PC-3 (cell line): ENCODE measurements around the gene VSIG2. TPM values are rescaled to one million over a fixed set of nuclear protein-coding genes. Genes with fewer than 3 reads are reported as not detected.

ENCODE experiments used
- ATAC-seq: fragments of 200-7000 bp; cut with Tn5 transposase; 2 replicates; pipeline ENCODE4 v1.9.1; 2020; ENCODE audit warnings: mild to moderate bottlenecking, moderate library complexity
- BruUV-seq: library from RNA; stranded (reverse); fragments of 400-500 nt; replicated peaks from 2 replicates; lab custom pipeline; 2021; lab: Mats Ljungman, UMichigan
- CTCF ChIA-PET: fragments of 300-600 bp; sonication (Branson Sonifier 250); formaldehyde crosslinking; loops from one replicate; lab custom pipeline; 2022; ENCODE audit warnings: antibody characterized with exemption; lab: Charles Lee
- POLR2A ChIA-PET: fragments of 300-600 bp; sonication (Branson Sonifier 250); formaldehyde crosslinking; loops from one replicate; lab custom pipeline; 2022; ENCODE audit warnings: antibody characterized with exemption; ENCODE audit not compliant: unreplicated experiment; lab: Charles Lee
- DNase-seq: peaks from one replicate; pipeline ENCODE4 v3.0.0-alpha.2; 2015
- H2AFZ ChIP-seq: fragments of 300-600 bp; sonication (generic); 2 replicates; pipeline ENCODE4 v1.6.0; 2016; ENCODE audit warnings: antibody characterized with exemption, low read length
- H3F3A ChIP-seq: fragments of 300-600 bp; sonication (generic); one replicate; pipeline ENCODE4 v1.6.0; 2017; ENCODE audit warnings: antibody characterized with exemption, low read length, control low read depth, mild to moderate bottlenecking; ENCODE audit not compliant: unreplicated experiment
- H3K27ac ChIP-seq: fragments of 300-600 bp; sonication (generic); 2 replicates; pipeline ENCODE4 v1.5.1; 2016; ENCODE audit warnings: mild to moderate bottlenecking, low read length
- H3K27me3 ChIP-seq: fragments of 300-600 bp; sonication (generic); 2 replicates; pipeline ENCODE4 v1.6.1; 2016; ENCODE audit warnings: low read length, mixed read lengths
- H3K36me3 ChIP-seq: fragments of 300-600 bp; sonication (generic); 2 replicates; pipeline ENCODE4 v1.6.1; 2016; ENCODE audit warnings: low read depth, mixed run types, low read length, mixed read lengths
- H3K4me1 ChIP-seq: fragments of 300-600 bp; sonication (generic); 2 replicates; pipeline ENCODE4 v1.5.1; 2016; ENCODE audit warnings: low read length; ENCODE audit not compliant: insufficient read depth
- H3K4me2 ChIP-seq: fragments of 300-600 bp; sonication (generic); 2 replicates; pipeline ENCODE4 v1.6.0; 2016; ENCODE audit warnings: low read length
- H3K4me3 ChIP-seq: fragments of 300-600 bp; sonication (generic); 2 replicates; pipeline ENCODE4 v1.5.1; 2016; ENCODE audit warnings: mild to moderate bottlenecking, low read length, mixed read lengths
- H3K79me2 ChIP-seq: fragments of 300-600 bp; sonication (generic); 2 replicates; pipeline ENCODE4 v1.6.1; 2017; ENCODE audit warnings: low read length, mixed read lengths
- H3K9ac ChIP-seq: fragments of 300-600 bp; sonication (generic); 2 replicates; pipeline ENCODE4 v1.6.0; 2016; ENCODE audit warnings: mild to moderate bottlenecking, low read length
- H3K9me2 ChIP-seq: fragments of 300-600 bp; sonication (generic); replicated peaks from 2 replicates; pipeline ENCODE4 v1.6.1; 2016; ENCODE audit warnings: mixed run types, low read length, mixed read lengths
- H3K9me3 ChIP-seq: fragments of 300-600 bp; sonication (generic); 2 replicates; pipeline ENCODE4 v1.6.1; 2016; ENCODE audit warnings: low read length, mixed read lengths
- H4K20me1 ChIP-seq: fragments of 300-600 bp; sonication (generic); 2 replicates; pipeline ENCODE4 v1.6.1; 2016; ENCODE audit warnings: low read length, mixed read lengths
- EZH2 ChIP-seq: fragments of 300-600 bp; sonication (generic); IDR thresholded peaks from one replicate; pipeline ENCODE4 v1.6.1; 2017; ENCODE audit warnings: antibody characterized with exemption, mild to moderate bottlenecking, low read length; ENCODE audit not compliant: unreplicated experiment
- EZH2phosphoT487 ChIP-seq: fragments of 300-600 bp; sonication (generic); IDR thresholded peaks from 2 replicates; pipeline ENCODE4 v1.6.1; 2018; ENCODE audit warnings: mild to moderate bottlenecking, antibody characterized with exemption, low read length, borderline replicate concordance
- intact Hi-C: fragments of 100-400 bp; cut with micrococcal nuclease; formaldehyde crosslinking; loops from 2 replicates; pipeline ENCODE4 v1.9.0; 2023
- total RNA-seq: library from RNA; depleted of rRNA; stranded (reverse); fragments of >200 nt; gene quantifications from 2 replicates; pipeline ENCODE4 v1.2.3, GENCODE V29; 2014
- TF ChIP-seq, protein P1 (sequence below): fragments of 300-600 bp; sonication (generic); conservative IDR thresholded peaks from 2 replicates; pipeline ENCODE4 v1.5.1; 2017; ENCODE audit warnings: antibody characterized with exemption, low read depth, mild to moderate bottlenecking, low read length

The VSIG2 gene
- total RNA-seq, 1 experiment from 2014 or later: not detected

DNA sequence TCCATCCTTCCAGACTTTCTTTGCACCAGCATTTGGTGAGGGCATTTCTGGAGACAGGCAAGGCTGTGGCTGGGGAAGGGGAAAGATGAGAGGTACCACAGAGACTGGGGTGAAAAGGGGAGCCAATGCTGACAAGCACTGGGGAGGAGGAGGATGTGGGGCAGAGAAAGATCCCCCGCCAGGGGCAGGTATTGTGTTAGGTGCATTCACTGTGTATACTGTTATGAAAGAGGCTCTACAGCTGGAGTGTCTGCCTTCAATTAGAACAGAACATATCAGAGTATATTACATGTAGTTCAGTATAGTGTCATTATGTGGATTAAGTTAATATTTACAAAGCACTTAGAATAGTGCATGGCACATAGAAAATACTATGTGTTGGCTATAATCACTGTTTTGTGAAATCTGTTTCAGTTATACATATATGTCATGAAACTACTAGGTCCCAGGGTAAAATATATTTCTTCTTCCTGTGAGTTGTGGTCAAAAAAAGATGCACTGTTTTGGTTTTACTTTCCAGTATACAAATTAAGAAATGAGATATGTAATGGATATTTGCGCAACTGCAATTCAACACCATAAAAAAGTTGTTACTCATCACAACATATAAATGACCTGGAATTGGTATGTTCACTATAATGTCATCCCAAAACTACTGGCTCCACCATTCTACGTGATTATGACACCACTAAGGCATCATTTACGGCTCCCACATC lies 39.7 kb upstream of the VSIG2 start:
- Histone ChIP-seq H3K9ac (no peak overlapping the region), H3K4me1 (peaks cover 25% of the 10 kb centered on the region), H3F3A (no peaks in the 10 kb centered on the region), H2AFZ (no peak overlapping the region), H3K36me3 (no peaks in the 10 kb centered on the region), H3K4me3 (no peak overlapping the region), H3K27me3 (no peaks in the 10 kb centered on the region), H3K27ac (no peak overlapping the region), H3K4me2 (no peak overlapping the region), H3K9me2 (no peaks in the 10 kb centered on the region), H3K9me3 (no peaks in the 10 kb centered on the region), H4K20me1 (peaks cover 58% of the 10 kb centered on the region), H3K79me2 (peaks cover 100% of the 10 kb centered on the region)
- TF ChIP-seq, protein P1, sequence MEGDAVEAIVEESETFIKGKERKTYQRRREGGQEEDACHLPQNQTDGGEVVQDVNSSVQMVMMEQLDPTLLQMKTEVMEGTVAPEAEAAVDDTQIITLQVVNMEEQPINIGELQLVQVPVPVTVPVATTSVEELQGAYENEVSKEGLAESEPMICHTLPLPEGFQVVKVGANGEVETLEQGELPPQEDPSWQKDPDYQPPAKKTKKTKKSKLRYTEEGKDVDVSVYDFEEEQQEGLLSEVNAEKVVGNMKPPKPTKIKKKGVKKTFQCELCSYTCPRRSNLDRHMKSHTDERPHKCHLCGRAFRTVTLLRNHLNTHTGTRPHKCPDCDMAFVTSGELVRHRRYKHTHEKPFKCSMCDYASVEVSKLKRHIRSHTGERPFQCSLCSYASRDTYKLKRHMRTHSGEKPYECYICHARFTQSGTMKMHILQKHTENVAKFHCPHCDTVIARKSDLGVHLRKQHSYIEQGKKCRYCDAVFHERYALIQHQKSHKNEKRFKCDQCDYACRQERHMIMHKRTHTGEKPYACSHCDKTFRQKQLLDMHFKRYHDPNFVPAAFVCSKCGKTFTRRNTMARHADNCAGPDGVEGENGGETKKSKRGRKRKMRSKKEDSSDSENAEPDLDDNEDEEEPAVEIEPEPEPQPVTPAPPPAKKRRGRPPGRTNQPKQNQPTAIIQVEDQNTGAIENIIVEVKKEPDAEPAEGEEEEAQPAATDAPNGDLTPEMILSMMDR: no peak
- no peak for TF ChIP-seq EZH2
- TF ChIP-seq EZH2phosphoT487: no peak
- POLR2A ChIA-PET: no interaction called here
- no TSS peak for BruUV-seq
- DNase-seq: peak; percentile 30
- intact Hi-C loops: loop anchor here (10.0 kb wide), 1 partner anchor 47 kb away; no protein-coding TSS in a partner anchor
- peak; percentile 10; the same call in 1 of the 2 replicates for ATAC-seq
- CTCF ChIA-PET: no interaction called here

DNA sequence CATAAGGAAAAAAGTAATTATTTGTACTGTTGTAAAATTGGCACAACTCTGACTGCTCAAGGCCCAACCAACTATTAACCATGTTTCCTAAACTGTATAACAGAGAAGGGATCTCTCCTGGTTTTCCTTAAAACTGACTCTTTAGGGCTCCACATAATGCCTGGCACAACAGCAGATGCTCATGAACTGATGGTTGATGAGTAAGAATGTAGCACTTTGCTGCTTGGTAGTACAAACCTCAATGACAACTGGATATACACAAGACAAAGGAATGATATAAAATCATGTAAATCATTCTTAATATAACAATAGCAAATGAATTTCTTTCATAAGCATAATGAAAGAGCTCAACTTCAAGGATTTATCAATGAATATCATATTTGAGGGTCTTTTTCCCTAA lies 36.5 kb upstream of the VSIG2 start:
- H4K20me1 ChIP-seq: peaks cover 47% of the 10 kb centered on the region
- CTCF ChIA-PET: no interaction called here
- H3K27ac ChIP-seq: no peak overlapping the region
- H3K4me3 ChIP-seq: no peak overlapping the region
- peaks cover 17% of the 10 kb centered on the region for H3K4me1 ChIP-seq
- no peaks in the 10 kb centered on the region for H3K36me3 ChIP-seq
- no peaks in the 10 kb centered on the region for H3K9me2 ChIP-seq
- intact Hi-C loops: no loop called here
- no peak overlapping the region for H3K9ac ChIP-seq
- POLR2A ChIA-PET: no interaction called here
- H3F3A ChIP-seq: no peaks in the 10 kb centered on the region
- no peaks in the 10 kb centered on the region for H3K9me3 ChIP-seq
- no peak for DNase-seq
- no peak overlapping the region for H3K4me2 ChIP-seq
- TF ChIP-seq, protein P1: no peak
- no peak for TF ChIP-seq EZH2
- no peak for TF ChIP-seq EZH2phosphoT487
- H3K27me3 ChIP-seq: no peaks in the 10 kb centered on the region
- no TSS peak for BruUV-seq
- no peak overlapping the region for H2AFZ ChIP-seq
- peak; percentile 13 for ATAC-seq
- peaks cover 98% of the 10 kb centered on the region for H3K79me2 ChIP-seq

DNA sequence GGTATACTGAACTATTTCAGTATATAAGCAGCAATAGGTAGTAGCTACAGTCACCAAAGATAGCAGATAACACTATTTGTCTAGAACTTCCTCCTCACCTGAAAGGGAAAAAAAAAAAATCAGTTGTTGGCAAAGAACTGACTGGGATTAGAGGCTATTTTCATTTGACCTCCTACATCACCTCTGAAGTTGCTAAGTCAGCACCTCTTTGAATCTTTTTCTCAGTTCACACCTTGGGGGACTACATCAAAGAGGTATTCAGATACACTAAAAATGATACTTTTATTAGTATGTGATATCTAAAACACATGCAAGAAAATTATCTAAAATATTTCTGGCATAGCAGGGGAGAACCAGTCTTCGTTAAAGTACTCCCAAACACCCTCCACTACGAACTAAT lies 32.0 kb upstream of the VSIG2 start:
- Histone ChIP-seq H3K27ac (no peak overlapping the region), H3F3A (no peaks in the 10 kb centered on the region), H3K79me2 (peaks cover 53% of the 10 kb centered on the region), H3K4me2 (no peak overlapping the region), H3K4me1 (no peaks in the 10 kb centered on the region), H4K20me1 (peaks cover 6% of the 10 kb centered on the region; the same call in 1 of the 2 replicates), H3K36me3 (no peaks in the 10 kb centered on the region), H3K9me3 (no peaks in the 10 kb centered on the region), H3K9me2 (no peaks in the 10 kb centered on the region), H2AFZ (no peak overlapping the region), H3K4me3 (no peak overlapping the region), H3K9ac (no peak overlapping the region), H3K27me3 (no peaks in the 10 kb centered on the region)
- DNase-seq: no peak
- POLR2A ChIA-PET: no interaction called here
- no peak for ATAC-seq
- intact Hi-C loops: no loop called here
- TF ChIP-seq EZH2phosphoT487 (no peak), EZH2 (no peak)
- TF ChIP-seq, protein P1: no peak
- no TSS peak for BruUV-seq
- CTCF ChIA-PET: no interaction called here
